ENCODE data around the gene RPS6KA5. TPM values are rescaled to one million over a fixed set of nuclear protein-coding genes. Genes with fewer than 3 reads are reported as not detected.

The RPS6KA5 gene
- total RNA-seq, 1 donor from 2014 or later, result 11.3 TPM

- DNase-seq, result no peak
Observed at GRCh38 chr14:91075553-91075952, 15.1 kb upstream of the RPS6KA5 start.

GRCh38 chr14:91070572-91070971 lies 10.1 kb upstream of the RPS6KA5 start:
- ATAC-seq (no peak), DNase-seq (no peak)
- intact Hi-C loops (cut with DNase I), result no loop called here
- Histone ChIP-seq H3K4me1 (no peaks in the 10 kb centered on the region), H3K9me3 (no peaks in the 10 kb centered on the region), H3K27me3 (ENCODE audit: low read depth) (no peaks in the 10 kb centered on the region), H3K36me3 (no peaks in the 10 kb centered on the region), H3K27ac (no peak overlapping the region), H3K4me3 (no peak overlapping the region)
- TF ChIP-seq CTCF (IDR thresholded peaks at IDR 0.05), result no peak

More at GRCh38 chr14:91075553-91075952, 15.1 kb upstream of the RPS6KA5 start:
- no peak for ATAC-seq
- TF ChIP-seq CTCF (IDR thresholded peaks at IDR 0.05), result no peak
- Histone ChIP-seq H3K9me3 (no peaks in the 10 kb centered on the region), H3K27ac (no peak overlapping the region), H3K36me3 (no peaks in the 10 kb centered on the region), H3K27me3 (ENCODE audit: low read depth) (no peaks in the 10 kb centered on the region), H3K4me1 (no peaks in the 10 kb centered on the region), H3K4me3 (no peak overlapping the region)
- intact Hi-C loops (cut with DNase I), result no loop called here

- intact Hi-C loops (cut with DNase I), result no loop called here
- Histone ChIP-seq H3K27me3 (ENCODE audit: low read depth) (no peaks in the 10 kb centered on the region), H3K27ac (no peak overlapping the region), H3K4me1 (peaks cover 4% of the 10 kb centered on the region), H3K9me3 (no peaks in the 10 kb centered on the region), H3K36me3 (no peaks in the 10 kb centered on the region), H3K4me3 (no peak overlapping the region)
- DNase-seq (no peak), ATAC-seq (no peak)
- TF ChIP-seq CTCF (IDR thresholded peaks at IDR 0.05), result no peak
Observed at GRCh38 chr14:91068642-91069041, 8.2 kb upstream of the RPS6KA5 start.

- Histone ChIP-seq H3K4me3 (no peak overlapping the region), H3K4me1 (peaks cover 10% of the 10 kb centered on the region), H3K27ac (no peak overlapping the region), H3K27me3 (ENCODE audit: low read depth) (no peaks in the 10 kb centered on the region), H3K9me3 (no peaks in the 10 kb centered on the region), H3K36me3 (no peaks in the 10 kb centered on the region)
- TF ChIP-seq CTCF (IDR thresholded peaks at IDR 0.05), result no peak
- intact Hi-C loops (cut with DNase I), result no loop called here
- ATAC-seq (no peak), DNase-seq (no peak)
Observed at GRCh38 chr14:91067186-91067585, 6.7 kb upstream of the RPS6KA5 start.

DNA sequence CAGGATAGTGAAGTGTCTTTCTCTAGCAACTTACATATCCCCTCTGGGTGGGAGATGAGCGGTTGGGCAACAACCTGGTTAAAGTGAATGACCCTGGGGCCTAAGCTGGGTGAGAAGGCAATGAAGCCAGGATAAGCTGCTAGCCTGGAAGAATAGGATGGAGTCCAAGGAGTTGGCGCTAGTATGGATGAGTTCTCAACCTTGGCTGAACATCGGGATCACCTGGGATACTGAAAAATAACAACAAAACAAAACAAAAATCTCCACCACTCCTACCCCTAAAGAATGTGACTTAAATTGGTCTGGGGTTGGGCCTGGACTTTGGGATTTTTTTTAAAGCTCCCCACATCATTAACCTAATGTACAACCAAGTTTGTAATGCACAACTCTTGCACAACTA lies 4.8 kb upstream of the RPS6KA5 start:
- H3K4me1 ChIP-seq, result peaks cover 21% of the 10 kb centered on the region
- no peaks in the 10 kb centered on the region for H3K27me3 ChIP-seq (ENCODE audit: low read depth)
- DNase-seq (no peak), ATAC-seq (no peak)
- TF ChIP-seq CTCF (IDR thresholded peaks at IDR 0.05), result no peak
- H3K9me3 ChIP-seq, result no peaks in the 10 kb centered on the region
- H3K27ac ChIP-seq, result no peak overlapping the region
- no peaks in the 10 kb centered on the region for H3K36me3 ChIP-seq
- intact Hi-C loops (cut with DNase I), result no loop called here
- H3K4me3 ChIP-seq, result no peak overlapping the region

GRCh38 chr14:91063119-91063518 lies 2.7 kb upstream of the RPS6KA5 start:
- TF ChIP-seq CTCF (IDR thresholded peaks at IDR 0.05), result no peak

More at GRCh38 chr14:91063119-91063518, 2.7 kb upstream of the RPS6KA5 start:
- Histone ChIP-seq H3K36me3 (no peaks in the 10 kb centered on the region), H3K27me3 (ENCODE audit: low read depth) (no peaks in the 10 kb centered on the region), H3K4me3 (no peak overlapping the region), H3K27ac (peak overlapping the region; percentile 22), H3K9me3 (no peaks in the 10 kb centered on the region), H3K4me1 (peaks cover 34% of the 10 kb centered on the region)
- intact Hi-C loops (cut with DNase I), result no loop called here
- no peak for DNase-seq
- no peak for ATAC-seq
